SK-N-SH treated with all-trans-retinoic acid at 6 μM for 48 hours (cell line): ENCODE data around the gene KCNMA1.

Source experiments
- ATAC-seq: fragments of 200-7000 bp; cut with Tn5 transposase; 3 replicates; pipeline ENCODE4 v1.9.1; 2020; ENCODE audit warnings: mild to moderate bottlenecking, moderate library complexity
- ARNTL ChIP-seq: fragments of 450-650 bp; formaldehyde crosslinking; IDR thresholded peaks from 2 replicates; pipeline ENCODE4 v1.5.0; 2020; ENCODE audit warnings: low read depth, mild to moderate bottlenecking, moderate library complexity, borderline replicate concordance
- BACH2 ChIP-seq: fragments of 250-450 bp; sonication (Bioruptor Pico); IDR thresholded peaks from 2 replicates; pipeline ENCODE4 v1.9.0; 2021; ENCODE audit warnings: mild to moderate bottlenecking, borderline replicate concordance
- CSDC2 ChIP-seq: fragments of 250-450 bp; sonication (Bioruptor Pico); IDR thresholded peaks from 2 replicates; pipeline ENCODE4 v1.5.0; 2020; ENCODE audit warnings: mild to moderate bottlenecking, moderate library complexity
- ESRRG ChIP-seq: fragments of 250-450 bp; sonication (Bioruptor Pico); IDR thresholded peaks from 2 replicates; pipeline ENCODE4 v1.6.1; 2021; ENCODE audit warnings: mild to moderate bottlenecking
- GLIS3 ChIP-seq: fragments of 250-450 bp; sonication (Bioruptor Pico); IDR thresholded peaks from 2 replicates; pipeline ENCODE4 v1.5.0; 2020; ENCODE audit warnings: mild to moderate bottlenecking, moderate library complexity
- ISL1 ChIP-seq: fragments of 250-450 bp; sonication (Bioruptor Pico); IDR thresholded peaks from 2 replicates; pipeline ENCODE4 v2.1.2; 2022; ENCODE audit warnings: mild to moderate bottlenecking, moderate library complexity
- OSR1 ChIP-seq: fragments of 250-450 bp; sonication (Bioruptor Pico); IDR thresholded peaks from 2 replicates; pipeline ENCODE4 v1.8.0; 2022; ENCODE audit warnings: moderate library complexity, mild to moderate bottlenecking, inconsistent platforms
- PPARA ChIP-seq: fragments of 250-450 bp; sonication (Bioruptor Pico); IDR thresholded peaks from 2 replicates; pipeline ENCODE4 v1.5.0; 2020; ENCODE audit warnings: mild to moderate bottlenecking, borderline replicate concordance
- RARB ChIP-seq: fragments of 250-450 bp; sonication (Bioruptor Pico); IDR thresholded peaks from 2 replicates; pipeline ENCODE4 v1.8.0; 2021; ENCODE audit warnings: mild to moderate bottlenecking, moderate library complexity
- SNAI2 ChIP-seq: fragments of 250-450 bp; sonication (Bioruptor Pico); IDR thresholded peaks from 2 replicates; pipeline ENCODE4 v1.5.0; 2020; ENCODE audit warnings: mild to moderate bottlenecking, moderate library complexity
- TCF4 ChIP-seq: fragments of 250-450 bp; sonication (Bioruptor Pico); IDR thresholded peaks from 2 replicates; pipeline ENCODE4 v1.8.0; 2021; ENCODE audit warnings: mild to moderate bottlenecking, moderate library complexity, borderline replicate concordance
- TOX ChIP-seq: fragments of 250-450 bp; sonication (Bioruptor Pico); IDR thresholded peaks from 2 replicates; pipeline ENCODE4 v1.8.0; 2021; ENCODE audit warnings: mild to moderate bottlenecking, moderate library complexity, borderline replicate concordance
- ZFP3 ChIP-seq: fragments of 250-450 bp; sonication (Bioruptor Pico); IDR thresholded peaks from 2 replicates; pipeline ENCODE4 v1.5.0; 2020; ENCODE audit warnings: mild to moderate bottlenecking, moderate library complexity
- ZFP30 ChIP-seq: fragments of 450-650 bp; formaldehyde crosslinking; IDR thresholded peaks from 2 replicates; pipeline ENCODE4 v1.5.0; 2022; ENCODE audit warnings: mild to moderate bottlenecking, moderate library complexity
- ZNF565 ChIP-seq: fragments of 450-650 bp; formaldehyde crosslinking; conservative IDR thresholded peaks from 2 replicates; pipeline ENCODE4 v1.5.0; 2020; ENCODE audit warnings: low read depth, mild to moderate bottlenecking, moderate library complexity
- ZNF70 ChIP-seq: fragments of 450-650 bp; formaldehyde crosslinking; IDR thresholded peaks from 2 replicates; pipeline ENCODE4 v1.5.0; 2020; ENCODE audit warnings: mild to moderate bottlenecking, moderate library complexity
- ZNF8 ChIP-seq: fragments of 450-650 bp; formaldehyde crosslinking; IDR thresholded peaks from 2 replicates; pipeline ENCODE4 v1.5.0; 2020; ENCODE audit warnings: mild to moderate bottlenecking, moderate library complexity
- TF ChIP-seq, protein P1 (sequence below): fragments of 250-450 bp; sonication (Bioruptor Pico); IDR thresholded peaks from 2 replicates; pipeline ENCODE4 v1.8.0; 2021; ENCODE audit warnings: low read depth, mild to moderate bottlenecking, moderate library complexity, borderline replicate concordance
- TF ChIP-seq, protein P2 (sequence below): fragments of 250-450 bp; sonication (Bioruptor Pico); IDR thresholded peaks from 2 replicates; pipeline ENCODE4 v1.5.1; 2021; ENCODE audit warnings: mild to moderate bottlenecking, moderate library complexity
- TF ChIP-seq, protein P3 (sequence below): fragments of 250-450 bp; sonication (Bioruptor Pico); IDR thresholded peaks from 2 replicates; pipeline ENCODE4 v1.5.0; 2020; ENCODE audit warnings: mild to moderate bottlenecking, moderate library complexity
- TF ChIP-seq, protein P4 (sequence below): fragments of 250-450 bp; sonication (Bioruptor Pico); IDR thresholded peaks from 2 replicates; pipeline ENCODE4 v1.8.0; 2020; ENCODE audit warnings: mild to moderate bottlenecking, moderate library complexity, borderline replicate concordance

Gene KCNMA1

DNA sequence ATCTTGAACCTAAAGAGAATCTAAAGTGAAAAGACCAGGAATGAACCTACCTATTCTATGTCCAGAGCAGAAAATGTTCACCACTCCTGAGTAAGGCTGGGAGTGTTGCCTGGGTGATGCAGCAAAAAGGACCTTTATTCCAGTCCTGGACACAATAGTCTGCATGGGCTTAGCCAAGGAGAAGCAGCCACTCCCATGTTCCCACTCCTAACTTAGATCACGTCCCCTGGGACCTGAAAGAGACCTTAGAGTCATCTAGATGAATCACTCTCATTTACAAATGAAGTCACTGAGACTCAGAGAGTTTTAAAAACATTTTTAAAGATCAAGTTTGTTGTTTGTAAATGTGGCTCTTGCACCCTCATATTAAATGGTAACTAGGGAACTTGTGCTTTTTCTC is 763.4 kb downstream of the KCNMA1 start:
- ATAC-seq, result no peak
- TF ChIP-seq TOX (CRISPR knock-in tag), result no peak
- TF ChIP-seq CSDC2 (CRISPR knock-in tag), result no peak
- TF ChIP-seq ISL1 (CRISPR knock-in tag), result no peak
- no peak for TF ChIP-seq ZNF70 (CRISPR knock-in tag)
- TF ChIP-seq SNAI2 (CRISPR knock-in tag), result no peak

DNA sequence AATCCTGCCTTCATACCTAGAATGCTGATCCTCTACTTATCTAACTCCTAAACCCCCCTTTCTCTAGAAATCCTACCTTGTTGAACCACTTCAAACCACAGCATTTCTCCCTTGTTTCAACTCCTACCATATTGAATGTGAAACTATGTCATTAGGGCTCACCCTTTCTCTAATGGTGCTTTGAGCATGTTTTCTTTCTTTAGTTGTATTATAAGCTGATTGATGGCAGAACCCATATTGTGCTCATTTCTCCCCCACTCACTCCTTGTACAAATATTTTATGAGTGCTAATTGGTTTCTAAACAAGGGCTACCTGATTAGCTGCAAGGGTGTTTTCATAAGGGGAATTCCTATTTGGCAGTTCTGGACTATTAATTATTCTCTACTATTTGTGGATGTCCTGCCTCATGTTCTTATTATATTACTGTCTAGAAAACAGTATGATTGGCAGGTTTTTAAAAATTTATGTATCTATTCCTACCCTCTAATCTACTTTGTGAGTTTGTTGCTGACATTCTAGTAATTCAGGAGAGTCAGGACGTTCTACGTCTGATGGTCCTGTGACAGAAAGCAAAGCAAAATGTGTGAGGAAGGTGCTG is 765.8 kb downstream of the KCNMA1 start:
- no peak for ATAC-seq
- no peak for TF ChIP-seq OSR1
- TF ChIP-seq, protein P1, sequence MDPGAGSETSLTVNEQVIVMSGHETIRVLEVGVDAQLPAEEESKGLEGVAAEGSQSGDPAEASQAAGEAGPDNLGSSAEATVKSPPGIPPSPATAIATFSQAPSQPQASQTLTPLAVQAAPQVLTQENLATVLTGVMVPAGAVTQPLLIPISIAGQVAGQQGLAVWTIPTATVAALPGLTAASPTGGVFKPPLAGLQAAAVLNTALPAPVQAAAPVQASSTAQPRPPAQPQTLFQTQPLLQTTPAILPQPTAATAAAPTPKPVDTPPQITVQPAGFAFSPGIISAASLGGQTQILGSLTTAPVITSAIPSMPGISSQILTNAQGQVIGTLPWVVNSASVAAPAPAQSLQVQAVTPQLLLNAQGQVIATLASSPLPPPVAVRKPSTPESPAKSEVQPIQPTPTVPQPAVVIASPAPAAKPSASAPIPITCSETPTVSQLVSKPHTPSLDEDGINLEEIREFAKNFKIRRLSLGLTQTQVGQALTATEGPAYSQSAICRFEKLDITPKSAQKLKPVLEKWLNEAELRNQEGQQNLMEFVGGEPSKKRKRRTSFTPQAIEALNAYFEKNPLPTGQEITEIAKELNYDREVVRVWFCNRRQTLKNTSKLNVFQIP (CRISPR knock-in tag), result no peak
- no peak for TF ChIP-seq TCF4 (CRISPR knock-in tag)
- TF ChIP-seq ZNF70 (CRISPR knock-in tag), result no peak
- TF ChIP-seq RARB (CRISPR knock-in tag), result no peak
- TF ChIP-seq CSDC2 (CRISPR knock-in tag), result no peak
- TF ChIP-seq ZFP3, result no peak

DNA sequence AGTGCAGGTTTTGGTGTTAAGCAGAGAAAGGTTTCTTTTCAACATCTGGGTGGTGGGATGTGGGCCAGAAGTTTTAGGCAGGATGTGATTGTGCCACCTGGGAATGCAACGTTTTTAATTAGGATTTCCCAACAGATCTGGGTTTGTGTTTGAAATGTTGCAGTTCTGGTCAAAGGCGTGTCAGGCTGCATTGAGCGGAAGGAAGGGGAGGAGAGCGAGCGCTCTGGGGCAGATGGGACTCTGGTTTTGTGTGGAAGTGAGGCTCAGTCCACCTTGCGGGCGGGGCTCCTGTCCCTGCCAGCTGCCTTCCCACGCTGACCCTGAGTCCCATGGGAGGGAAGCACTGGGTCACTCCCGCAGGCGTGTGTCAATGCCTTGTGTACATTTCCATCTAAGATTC is 767.7 kb downstream of the KCNMA1 start:
- ATAC-seq, result no peak
- TF ChIP-seq ZNF8 (CRISPR knock-in tag) (no peak), ZNF565 (CRISPR knock-in tag) (no peak), ZFP3 (no peak), PPARA (no peak), ARNTL (CRISPR knock-in tag) (no peak), OSR1 (no peak), ZFP30 (CRISPR knock-in tag) (no peak), SNAI2 (CRISPR knock-in tag) (no peak), TOX (CRISPR knock-in tag) (no peak), RARB (CRISPR knock-in tag) (no peak), ISL1 (CRISPR knock-in tag) (no peak), BACH2 (CRISPR knock-in tag) (no peak), GLIS3 (CRISPR knock-in tag) (no peak), ESRRG (CRISPR knock-in tag) (no peak), ZNF70 (CRISPR knock-in tag) (no peak)
- TF ChIP-seq, protein P2, sequence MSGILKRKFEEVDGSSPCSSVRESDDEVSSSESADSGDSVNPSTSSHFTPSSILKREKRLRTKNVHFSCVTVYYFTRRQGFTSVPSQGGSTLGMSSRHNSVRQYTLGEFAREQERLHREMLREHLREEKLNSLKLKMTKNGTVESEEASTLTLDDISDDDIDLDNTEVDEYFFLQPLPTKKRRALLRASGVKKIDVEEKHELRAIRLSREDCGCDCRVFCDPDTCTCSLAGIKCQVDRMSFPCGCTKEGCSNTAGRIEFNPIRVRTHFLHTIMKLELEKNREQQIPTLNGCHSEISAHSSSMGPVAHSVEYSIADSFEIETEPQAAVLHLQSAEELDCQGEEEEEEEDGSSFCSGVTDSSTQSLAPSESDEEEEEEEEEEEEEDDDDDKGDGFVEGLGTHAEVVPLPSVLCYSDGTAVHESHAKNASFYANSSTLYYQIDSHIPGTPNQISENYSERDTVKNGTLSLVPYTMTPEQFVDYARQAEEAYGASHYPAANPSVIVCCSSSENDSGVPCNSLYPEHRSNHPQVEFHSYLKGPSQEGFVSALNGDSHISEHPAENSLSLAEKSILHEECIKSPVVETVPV (CRISPR knock-in tag), result no peak
- TF ChIP-seq, protein P1 (CRISPR knock-in tag), result no peak
- TF ChIP-seq, protein P3, sequence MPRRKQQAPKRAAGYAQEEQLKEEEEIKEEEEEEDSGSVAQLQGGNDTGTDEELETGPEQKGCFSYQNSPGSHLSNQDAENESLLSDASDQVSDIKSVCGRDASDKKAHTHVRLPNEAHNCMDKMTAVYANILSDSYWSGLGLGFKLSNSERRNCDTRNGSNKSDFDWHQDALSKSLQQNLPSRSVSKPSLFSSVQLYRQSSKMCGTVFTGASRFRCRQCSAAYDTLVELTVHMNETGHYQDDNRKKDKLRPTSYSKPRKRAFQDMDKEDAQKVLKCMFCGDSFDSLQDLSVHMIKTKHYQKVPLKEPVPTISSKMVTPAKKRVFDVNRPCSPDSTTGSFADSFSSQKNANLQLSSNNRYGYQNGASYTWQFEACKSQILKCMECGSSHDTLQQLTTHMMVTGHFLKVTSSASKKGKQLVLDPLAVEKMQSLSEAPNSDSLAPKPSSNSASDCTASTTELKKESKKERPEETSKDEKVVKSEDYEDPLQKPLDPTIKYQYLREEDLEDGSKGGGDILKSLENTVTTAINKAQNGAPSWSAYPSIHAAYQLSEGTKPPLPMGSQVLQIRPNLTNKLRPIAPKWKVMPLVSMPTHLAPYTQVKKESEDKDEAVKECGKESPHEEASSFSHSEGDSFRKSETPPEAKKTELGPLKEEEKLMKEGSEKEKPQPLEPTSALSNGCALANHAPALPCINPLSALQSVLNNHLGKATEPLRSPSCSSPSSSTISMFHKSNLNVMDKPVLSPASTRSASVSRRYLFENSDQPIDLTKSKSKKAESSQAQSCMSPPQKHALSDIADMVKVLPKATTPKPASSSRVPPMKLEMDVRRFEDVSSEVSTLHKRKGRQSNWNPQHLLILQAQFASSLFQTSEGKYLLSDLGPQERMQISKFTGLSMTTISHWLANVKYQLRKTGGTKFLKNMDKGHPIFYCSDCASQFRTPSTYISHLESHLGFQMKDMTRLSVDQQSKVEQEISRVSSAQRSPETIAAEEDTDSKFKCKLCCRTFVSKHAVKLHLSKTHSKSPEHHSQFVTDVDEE (CRISPR knock-in tag), result no peak
- TF ChIP-seq, protein P4, sequence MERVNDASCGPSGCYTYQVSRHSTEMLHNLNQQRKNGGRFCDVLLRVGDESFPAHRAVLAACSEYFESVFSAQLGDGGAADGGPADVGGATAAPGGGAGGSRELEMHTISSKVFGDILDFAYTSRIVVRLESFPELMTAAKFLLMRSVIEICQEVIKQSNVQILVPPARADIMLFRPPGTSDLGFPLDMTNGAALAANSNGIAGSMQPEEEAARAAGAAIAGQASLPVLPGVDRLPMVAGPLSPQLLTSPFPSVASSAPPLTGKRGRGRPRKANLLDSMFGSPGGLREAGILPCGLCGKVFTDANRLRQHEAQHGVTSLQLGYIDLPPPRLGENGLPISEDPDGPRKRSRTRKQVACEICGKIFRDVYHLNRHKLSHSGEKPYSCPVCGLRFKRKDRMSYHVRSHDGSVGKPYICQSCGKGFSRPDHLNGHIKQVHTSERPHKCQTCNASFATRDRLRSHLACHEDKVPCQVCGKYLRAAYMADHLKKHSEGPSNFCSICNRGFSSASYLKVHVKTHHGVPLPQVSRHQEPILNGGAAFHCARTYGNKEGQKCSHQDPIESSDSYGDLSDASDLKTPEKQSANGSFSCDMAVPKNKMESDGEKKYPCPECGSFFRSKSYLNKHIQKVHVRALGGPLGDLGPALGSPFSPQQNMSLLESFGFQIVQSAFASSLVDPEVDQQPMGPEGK (CRISPR knock-in tag), result no peak
